Mucosa of stomach (tissue), 1 donor: Measurements from ENCODE around the gene ESCO1.

Source experiments
- H3K27me3 ChIP-seq: one replicate; pipeline ENCODE4 v1.7.0; 2013; ENCODE audit warnings: mild to moderate bottlenecking, low read length; ENCODE audit not compliant: control insufficient read depth, insufficient read depth
- H3K36me3 ChIP-seq: one replicate; pipeline ENCODE4 v1.7.0; 2013; ENCODE audit warnings: low read length; ENCODE audit not compliant: control insufficient read depth, insufficient read depth
- H3K4me1 ChIP-seq: one replicate; pipeline ENCODE4 v1.7.0; 2013; ENCODE audit warnings: mild to moderate bottlenecking, low read length; ENCODE audit not compliant: control insufficient read depth, insufficient read depth
- H3K4me3 ChIP-seq: one replicate; pipeline ENCODE4 v1.7.0; 2013; ENCODE audit warnings: low read length
- H3K9ac ChIP-seq: one replicate; pipeline ENCODE4 v1.7.0; 2013; ENCODE audit warnings: mild to moderate bottlenecking, low read length, moderate library complexity
- H3K9me3 ChIP-seq: one replicate; pipeline ENCODE4 v1.7.0; 2013; ENCODE audit warnings: mild to moderate bottlenecking, low read length, moderate library complexity; ENCODE audit not compliant: control insufficient read depth
- donor health status: Pancreatic carcinoma.

ESCO1 gene

DNA sequence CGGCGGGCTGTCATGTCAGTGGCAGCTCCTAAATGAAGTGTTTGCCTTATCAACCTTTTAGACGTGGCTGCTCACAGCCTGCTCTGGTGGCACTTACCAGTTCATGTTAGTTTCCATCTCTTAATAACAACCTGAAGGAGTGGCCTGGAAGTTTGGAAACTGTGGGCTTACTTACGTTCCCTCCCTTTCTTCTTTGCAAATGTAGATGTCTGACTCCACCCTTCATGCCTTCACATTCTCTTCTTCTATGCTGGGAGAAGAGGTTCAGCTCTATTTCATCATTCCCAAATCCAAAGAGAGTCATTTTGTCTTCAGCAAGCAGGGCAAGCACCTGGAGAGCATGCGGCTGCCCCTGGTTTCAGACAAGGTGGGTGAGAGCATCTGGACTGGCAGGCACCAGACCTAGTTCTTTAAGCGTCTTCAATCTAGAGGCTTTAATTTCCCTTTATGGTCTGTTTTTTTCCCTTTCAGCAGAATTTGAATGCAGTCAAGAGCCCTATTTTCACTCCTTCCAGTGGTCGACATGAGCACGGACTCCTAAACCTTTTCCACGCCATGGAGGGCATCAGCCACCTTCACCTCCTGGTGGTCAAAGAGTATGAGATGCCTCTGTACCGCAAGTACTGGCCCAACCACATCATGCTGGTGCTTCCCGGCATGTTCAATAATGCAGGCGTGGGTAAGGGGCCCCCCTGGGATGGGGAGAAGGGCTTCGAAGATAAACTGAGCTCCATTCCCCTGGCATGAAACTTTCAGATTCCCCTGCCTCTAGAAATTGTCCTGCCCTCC lies 92.4 kb downstream of the ESCO1 start:
- no peak overlapping the region for H3K9ac ChIP-seq

GRCh38 chr18:21502661-21503060 lies 97.8 kb downstream of the ESCO1 start:
- Histone ChIP-seq H3K4me1 (no peaks in the 10 kb centered on the region), H3K9me3 (no peaks in the 10 kb centered on the region), H3K4me3 (no peak overlapping the region), H3K36me3 (no peaks in the 10 kb centered on the region), H3K27me3 (no peaks in the 10 kb centered on the region), H3K9ac (no peak overlapping the region)

More for the DNA sequence above, 92.4 kb downstream of the ESCO1 start:
- Histone ChIP-seq H3K9me3 (no peaks in the 10 kb centered on the region), H3K4me1 (no peaks in the 10 kb centered on the region), H3K4me3 (no peak overlapping the region), H3K27me3 (no peaks in the 10 kb centered on the region), H3K36me3 (no peaks in the 10 kb centered on the region)

DNA sequence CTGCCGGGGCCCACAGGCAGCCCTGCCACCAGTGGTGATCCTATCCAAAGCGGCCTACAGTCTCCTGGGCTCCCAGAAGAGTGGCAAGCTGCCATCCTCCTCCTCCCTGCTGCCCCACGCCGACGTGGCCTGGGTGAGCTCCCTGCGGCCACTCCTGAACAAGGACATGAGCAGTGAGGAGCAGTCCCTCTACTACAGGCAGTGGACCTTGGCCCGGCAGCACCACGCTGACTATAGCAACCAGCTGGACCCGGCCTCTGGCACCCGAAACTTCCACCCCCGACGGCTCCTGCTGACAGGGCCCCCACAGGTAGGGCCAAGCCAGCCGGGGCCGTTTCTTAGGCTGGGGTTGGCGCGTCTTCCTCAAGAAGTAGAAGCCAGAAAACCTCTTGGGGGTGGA lies 100.5 kb downstream of the ESCO1 start:
- H3K4me1 ChIP-seq = no peaks in the 10 kb centered on the region
- H3K9me3 ChIP-seq = no peaks in the 10 kb centered on the region
- H3K4me3 ChIP-seq = no peak overlapping the region
- no peak overlapping the region for H3K9ac ChIP-seq
- no peaks in the 10 kb centered on the region for H3K36me3 ChIP-seq
- no peaks in the 10 kb centered on the region for H3K27me3 ChIP-seq

GRCh38 chr18:21496277-21496835 lies 104.1 kb downstream of the ESCO1 start:
- H3K9ac ChIP-seq = no peak overlapping the region
- H3K36me3 ChIP-seq = no peaks in the 10 kb centered on the region
- no peaks in the 10 kb centered on the region for H3K9me3 ChIP-seq
- no peaks in the 10 kb centered on the region for H3K4me1 ChIP-seq
- H3K27me3 ChIP-seq = no peaks in the 10 kb centered on the region
- H3K4me3 ChIP-seq = no peak overlapping the region

- Histone ChIP-seq H3K36me3 (no peaks in the 10 kb centered on the region), H3K27me3 (no peaks in the 10 kb centered on the region), H3K4me3 (no peak overlapping the region), H3K4me1 (no peaks in the 10 kb centered on the region), H3K9me3 (no peaks in the 10 kb centered on the region), H3K9ac (no peak overlapping the region)
Observed at GRCh38 chr18:21490748-21491147, 109.8 kb downstream of the ESCO1 start.

DNA sequence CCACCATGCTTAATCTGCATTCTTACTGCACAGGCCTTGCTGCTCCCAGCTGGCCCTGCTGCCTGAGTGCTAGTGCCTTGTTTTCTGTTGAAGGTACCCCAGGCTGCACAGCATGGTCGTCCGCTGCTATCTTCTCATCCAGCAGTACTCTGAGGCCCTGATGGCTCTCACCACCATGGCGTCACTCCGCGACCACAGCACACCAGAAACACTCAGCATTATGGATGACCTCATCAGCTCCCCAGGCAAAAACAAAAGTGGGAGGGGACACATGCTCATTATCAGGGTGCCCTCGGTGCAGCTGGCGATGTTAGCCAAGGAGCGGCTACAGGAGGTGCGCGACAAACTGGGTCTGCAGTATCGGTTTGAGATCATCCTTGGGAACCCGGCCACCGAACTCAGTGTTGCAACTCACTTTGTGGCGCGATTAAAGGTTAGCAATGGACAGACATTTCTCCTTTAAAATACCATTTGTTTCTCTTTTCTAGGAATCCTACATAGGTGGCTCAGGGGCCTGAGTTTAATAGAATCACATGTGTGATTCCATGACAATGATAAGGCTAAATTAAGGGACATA lies 110.5 kb downstream of the ESCO1 start:
- no peak overlapping the region for H3K4me3 ChIP-seq
- no peaks in the 10 kb centered on the region for H3K9me3 ChIP-seq
- H3K4me1 ChIP-seq = no peaks in the 10 kb centered on the region
- H3K9ac ChIP-seq = no peak overlapping the region
- H3K27me3 ChIP-seq = no peaks in the 10 kb centered on the region
- H3K36me3 ChIP-seq = no peaks in the 10 kb centered on the region

- no peak overlapping the region for H3K9ac ChIP-seq
- H3K4me1 ChIP-seq = no peaks in the 10 kb centered on the region
- no peaks in the 10 kb centered on the region for H3K36me3 ChIP-seq
- H3K27me3 ChIP-seq = no peaks in the 10 kb centered on the region
- no peak overlapping the region for H3K4me3 ChIP-seq
- H3K9me3 ChIP-seq = no peaks in the 10 kb centered on the region
Observed at GRCh38 chr18:21489119-21489750, 111.3 kb downstream of the ESCO1 start.

DNA sequence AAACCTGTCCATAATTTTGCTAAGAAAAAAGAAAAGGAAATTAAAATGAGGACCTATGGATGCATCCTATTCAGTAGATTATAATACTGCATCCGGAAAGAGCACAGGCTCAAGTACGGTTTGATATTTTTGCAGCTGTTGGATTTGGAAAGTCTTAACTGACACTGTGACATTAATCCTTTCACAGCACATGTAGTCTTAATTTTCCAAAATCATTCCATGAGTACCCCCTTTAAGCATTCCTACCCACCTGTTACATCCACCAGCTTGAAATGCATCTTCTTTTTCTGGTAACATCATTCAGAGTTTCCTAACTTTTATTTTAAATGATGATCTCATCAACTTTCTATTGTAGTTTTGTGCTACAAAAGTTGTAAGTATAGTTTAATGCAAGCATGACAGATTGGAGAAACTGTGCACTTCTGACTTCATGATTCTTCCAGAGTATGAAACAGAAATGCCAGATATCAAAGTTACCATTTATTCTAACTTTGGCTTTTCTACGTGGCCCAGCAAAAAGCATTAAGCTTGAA lies 113.5 kb downstream of the ESCO1 start:
- Histone ChIP-seq H3K4me1 (no peaks in the 10 kb centered on the region), H3K9ac (no peak overlapping the region), H3K36me3 (no peaks in the 10 kb centered on the region), H3K9me3 (no peaks in the 10 kb centered on the region), H3K27me3 (no peaks in the 10 kb centered on the region), H3K4me3 (no peak overlapping the region)

DNA sequence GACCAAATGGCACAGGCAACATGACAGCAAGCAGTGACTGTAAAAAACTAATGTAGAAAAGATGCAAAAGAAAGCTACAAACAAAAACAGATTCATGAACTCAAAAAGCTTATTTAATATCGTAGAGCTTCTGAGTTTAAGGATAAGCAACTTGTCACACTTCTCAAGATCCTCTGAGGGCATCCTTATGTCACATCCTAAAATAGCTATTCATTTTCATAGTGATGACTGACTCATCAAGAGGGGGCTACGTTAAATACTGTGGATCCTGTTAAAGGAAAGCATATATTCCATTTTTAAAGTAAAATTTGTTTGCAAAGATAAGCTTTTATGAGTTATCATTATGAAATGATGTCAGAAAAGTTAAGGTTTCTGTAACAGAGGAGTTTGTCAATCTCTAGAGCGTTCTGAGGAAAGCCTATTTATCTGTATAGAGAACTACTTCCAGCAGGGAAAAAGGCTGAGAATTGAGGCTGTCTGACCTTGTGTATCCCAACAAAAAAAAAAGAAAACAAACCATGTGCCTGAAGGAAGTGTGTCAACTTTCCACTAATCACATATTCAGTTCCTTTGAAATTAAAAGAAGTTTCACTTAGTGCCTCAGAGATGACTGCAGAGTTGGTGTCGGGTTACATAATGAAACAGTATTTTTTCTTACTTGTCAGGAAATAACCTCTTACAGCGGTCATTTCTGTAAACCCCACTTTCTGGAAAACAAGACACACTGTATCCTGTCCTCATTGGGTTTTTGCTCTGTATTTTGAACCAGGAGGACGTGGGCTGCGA lies 115.5 kb downstream of the ESCO1 start:
- Histone ChIP-seq H3K36me3 (no peaks in the 10 kb centered on the region), H3K4me1 (no peaks in the 10 kb centered on the region), H3K27me3 (no peaks in the 10 kb centered on the region), H3K4me3 (no peak overlapping the region), H3K9me3 (no peaks in the 10 kb centered on the region), H3K9ac (no peak overlapping the region)

DNA sequence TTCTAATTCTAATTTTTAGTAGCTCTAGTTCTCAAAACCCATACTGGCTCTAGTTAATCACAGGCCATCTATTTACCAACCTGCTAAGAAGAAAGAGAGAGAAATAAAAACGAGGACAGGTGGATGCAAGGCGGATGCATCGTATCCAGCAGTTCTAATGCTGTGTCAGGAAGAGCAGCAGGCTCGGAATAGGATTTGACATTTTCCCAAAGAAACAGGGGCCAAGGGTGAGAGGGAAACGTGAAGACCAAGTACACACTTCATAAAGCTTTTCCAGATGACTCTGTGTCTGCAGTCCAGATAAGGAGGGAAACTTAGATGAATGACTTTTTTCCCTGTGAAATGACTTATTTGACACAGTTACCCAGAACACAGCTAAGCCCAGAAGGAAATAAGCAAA lies 117.5 kb downstream of the ESCO1 start:
- Histone ChIP-seq H3K9ac (no peak overlapping the region), H3K4me3 (no peak overlapping the region), H3K36me3 (no peaks in the 10 kb centered on the region)

GRCh38 chr18:21481739-21482138 lies 118.8 kb downstream of the ESCO1 start:
- Histone ChIP-seq H3K36me3 (no peaks in the 10 kb centered on the region), H3K27me3 (no peaks in the 10 kb centered on the region), H3K9ac (no peak overlapping the region), H3K4me1 (no peaks in the 10 kb centered on the region), H3K4me3 (no peak overlapping the region), H3K9me3 (no peaks in the 10 kb centered on the region)

More for the DNA sequence above, 117.5 kb downstream of the ESCO1 start:
- Histone ChIP-seq H3K27me3 (no peaks in the 10 kb centered on the region), H3K4me1 (no peaks in the 10 kb centered on the region), H3K9me3 (no peaks in the 10 kb centered on the region)
